NAMALWA (cell line): ENCODE data around the gene TTC12.

Source experiments
- DNase-seq: peaks from one replicate; pipeline ENCODE4 v3.0.0-alpha.2; 2015; ENCODE audit warnings: low spot score

The TTC12 gene

GRCh38 chr11:113404859-113405430, 90.6 kb downstream of the TTC12 start:
- DNase-seq = no peak

- DNase-seq = no peak
Measured at GRCh38 chr11:113405724-113406478, 91.5 kb downstream of the TTC12 start.

- DNase-seq = no peak
Measured at GRCh38 chr11:113407163-113407562, 92.8 kb downstream of the TTC12 start.

- no peak for DNase-seq
Measured at GRCh38 chr11:113408206-113408605, 93.8 kb downstream of the TTC12 start.

- no peak for DNase-seq
Measured at GRCh38 chr11:113408887-113409286, 94.5 kb downstream of the TTC12 start.

- no peak for DNase-seq
Measured at GRCh38 chr11:113409526-113409925, 95.1 kb downstream of the TTC12 start.

GRCh38 chr11:113410414-113411135, 96.2 kb downstream of the TTC12 start:
- DNase-seq = no peak

- no peak for DNase-seq
Measured at GRCh38 chr11:113411536-113411935, 97.2 kb downstream of the TTC12 start.

- DNase-seq = no peak
Measured at GRCh38 chr11:113412675-113413074, 98.3 kb downstream of the TTC12 start.

- DNase-seq = no peak
Measured at GRCh38 chr11:113415343-113415742, 101.0 kb downstream of the TTC12 start.
